ENCODE data around the gene EFEMP1. TPM values are rescaled to one million over a fixed set of nuclear protein-coding genes. Genes with fewer than 3 reads are reported as not detected.

EFEMP1 gene
- polyA plus RNA-seq, 1 experiment = 1,148 TPM

DNA sequence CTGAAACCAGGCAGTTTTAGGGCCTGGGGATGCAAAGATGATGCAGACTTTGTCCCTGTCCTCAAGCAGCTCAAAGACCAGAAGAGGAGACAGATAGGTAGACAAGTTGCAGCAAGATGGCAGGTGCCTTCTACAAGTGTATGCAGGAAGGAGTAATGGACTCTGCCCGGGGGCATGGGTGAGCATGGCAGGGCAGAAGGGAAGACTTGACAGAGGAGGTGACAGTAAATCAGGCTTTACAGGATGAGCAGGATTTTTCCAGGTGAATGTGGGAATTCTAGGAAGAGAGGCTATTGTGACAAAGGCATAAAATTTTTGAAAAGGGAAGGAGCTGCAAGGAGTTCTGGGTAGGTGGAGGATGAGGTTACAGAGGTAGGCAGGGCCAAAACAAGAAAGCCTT, 4.7 kb downstream of the EFEMP1 start:
- TF ChIP-seq, protein P1, sequence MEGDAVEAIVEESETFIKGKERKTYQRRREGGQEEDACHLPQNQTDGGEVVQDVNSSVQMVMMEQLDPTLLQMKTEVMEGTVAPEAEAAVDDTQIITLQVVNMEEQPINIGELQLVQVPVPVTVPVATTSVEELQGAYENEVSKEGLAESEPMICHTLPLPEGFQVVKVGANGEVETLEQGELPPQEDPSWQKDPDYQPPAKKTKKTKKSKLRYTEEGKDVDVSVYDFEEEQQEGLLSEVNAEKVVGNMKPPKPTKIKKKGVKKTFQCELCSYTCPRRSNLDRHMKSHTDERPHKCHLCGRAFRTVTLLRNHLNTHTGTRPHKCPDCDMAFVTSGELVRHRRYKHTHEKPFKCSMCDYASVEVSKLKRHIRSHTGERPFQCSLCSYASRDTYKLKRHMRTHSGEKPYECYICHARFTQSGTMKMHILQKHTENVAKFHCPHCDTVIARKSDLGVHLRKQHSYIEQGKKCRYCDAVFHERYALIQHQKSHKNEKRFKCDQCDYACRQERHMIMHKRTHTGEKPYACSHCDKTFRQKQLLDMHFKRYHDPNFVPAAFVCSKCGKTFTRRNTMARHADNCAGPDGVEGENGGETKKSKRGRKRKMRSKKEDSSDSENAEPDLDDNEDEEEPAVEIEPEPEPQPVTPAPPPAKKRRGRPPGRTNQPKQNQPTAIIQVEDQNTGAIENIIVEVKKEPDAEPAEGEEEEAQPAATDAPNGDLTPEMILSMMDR (IDR thresholded peaks at IDR 0.05; ENCODE audit: insufficient read depth, low read depth, low read length) = no peak
- DNase-seq (ENCODE audit: low read depth) = no peak
- Histone ChIP-seq H3K4me3 (ENCODE audit: low read depth, low read length) (no peak overlapping the region), H3K36me3 (ENCODE audit: control insufficient read depth, insufficient read depth, low read length) (peaks cover 10% of the 10 kb centered on the region), H3K27me3 (ENCODE audit: control insufficient read depth, insufficient read depth, low read length) (no peaks in the 10 kb centered on the region)
- CTCF ChIA-PET = interaction anchor here (1.3 kb wide), 1 partner anchor 16 kb away, joined by 5 read pairs; no protein-coding TSS in a partner anchor
- POLR2A ChIA-PET = no interaction called here

DNA sequence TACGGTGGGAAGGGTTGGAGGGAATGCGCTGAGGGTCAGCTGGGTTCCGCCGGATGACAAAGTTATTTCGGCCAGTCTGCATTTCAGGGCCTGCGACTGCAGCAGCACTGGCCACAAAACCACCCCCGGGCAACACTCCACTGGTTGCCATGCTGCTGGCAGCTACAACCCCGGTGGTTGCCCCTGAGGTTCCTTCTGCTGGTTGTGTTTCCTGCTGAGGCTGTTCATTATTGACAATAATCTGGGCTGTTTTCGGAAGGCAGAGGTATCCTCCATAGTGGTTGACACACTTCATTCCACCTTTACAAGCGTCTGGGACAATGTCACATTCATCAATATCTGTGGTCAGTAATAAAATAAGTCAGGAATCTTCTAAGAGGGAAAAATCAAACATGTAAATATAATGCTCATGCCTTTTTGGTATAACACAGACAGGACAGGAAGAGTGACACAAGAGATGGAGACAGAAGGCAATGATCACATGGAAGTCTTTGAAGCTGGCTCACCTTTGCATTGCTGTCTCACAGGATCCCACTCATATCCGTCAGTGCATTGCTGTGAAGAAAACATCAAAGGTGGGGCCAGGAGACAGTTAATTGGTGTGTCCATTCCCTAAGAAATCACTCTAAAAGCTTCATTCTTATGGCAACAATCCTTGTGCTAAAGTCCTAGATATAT, 5.7 kb downstream of the EFEMP1 start:
- Histone ChIP-seq H3K36me3 (ENCODE audit: control insufficient read depth, insufficient read depth, low read length) (peaks cover 11% of the 10 kb centered on the region), H3K27me3 (ENCODE audit: control insufficient read depth, insufficient read depth, low read length) (no peaks in the 10 kb centered on the region), H3K4me3 (ENCODE audit: low read depth, low read length) (no peak overlapping the region)
- ChIA-PET CTCF (interaction anchor here (1.3 to 2.0 kb wide), 3 partner anchors 10 to 146 kb away, joined by 4 to 7 read pairs (median 5); no protein-coding TSS in a partner anchor), POLR2A (no interaction called here)
- no peak for DNase-seq (ENCODE audit: low read depth)
- TF ChIP-seq, protein P1 (IDR thresholded peaks at IDR 0.05; ENCODE audit: insufficient read depth, low read depth, low read length) = no peak

DNA sequence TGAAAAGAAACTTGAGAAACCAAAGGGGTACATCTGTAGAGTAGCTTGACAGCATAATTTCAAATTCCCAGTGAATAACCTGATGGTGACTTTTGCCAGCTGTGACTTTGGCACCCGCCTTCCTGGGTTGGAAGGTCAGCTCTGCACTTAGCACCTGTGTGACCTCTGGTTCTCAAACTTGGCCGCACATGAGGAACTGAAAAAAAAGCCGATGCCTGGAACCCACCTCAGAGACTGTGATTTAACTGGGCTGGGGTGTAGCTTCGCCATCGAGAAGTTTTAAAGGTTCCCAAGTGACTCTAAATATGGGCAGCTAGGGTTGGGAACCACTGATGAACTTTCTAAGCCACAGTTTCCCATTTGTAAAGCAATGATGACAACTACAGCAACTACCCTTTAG, 6.5 kb downstream of the EFEMP1 start:
- Histone ChIP-seq H3K4me3 (ENCODE audit: low read depth, low read length) (no peak overlapping the region), H3K36me3 (ENCODE audit: control insufficient read depth, insufficient read depth, low read length) (peaks cover 11% of the 10 kb centered on the region), H3K27me3 (ENCODE audit: control insufficient read depth, insufficient read depth, low read length) (no peaks in the 10 kb centered on the region)
- DNase-seq (ENCODE audit: low read depth) = no peak
- POLR2A ChIA-PET = no interaction called here
- TF ChIP-seq, protein P1 (IDR thresholded peaks at IDR 0.05; ENCODE audit: insufficient read depth, low read depth, low read length) = no peak
- CTCF ChIA-PET = interaction anchor here (0.6 to 2.0 kb wide), 4 partner anchors 9 to 146 kb away, joined by 3 to 7 read pairs (median 4); no protein-coding TSS in a partner anchor

DNA sequence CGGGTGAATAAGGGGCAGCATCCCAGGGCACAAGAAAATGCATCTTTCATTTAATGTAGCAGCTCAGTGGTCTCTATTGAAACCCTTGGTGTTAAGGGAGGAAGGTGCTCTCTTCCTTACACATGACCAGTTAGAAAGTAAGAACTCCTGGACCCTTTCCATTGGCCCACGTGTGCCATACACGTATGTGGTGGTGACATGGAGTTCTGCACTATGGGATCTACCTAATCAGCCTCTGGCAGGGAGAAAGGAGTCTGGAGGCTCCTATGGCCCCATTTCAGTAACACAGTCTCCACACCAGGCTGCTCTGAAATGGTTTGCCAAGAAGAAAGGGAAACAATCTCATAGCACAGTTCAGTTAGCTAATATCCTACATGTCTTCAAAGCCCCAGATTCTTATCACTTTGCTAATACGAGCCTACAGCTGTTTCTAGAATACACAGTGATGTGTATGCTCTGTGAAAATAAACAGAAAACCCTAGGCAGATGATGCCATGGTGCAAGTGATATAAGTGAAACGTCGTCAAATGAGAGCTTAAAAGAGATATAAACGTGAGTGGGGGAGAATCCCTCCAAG, 7.0 kb downstream of the EFEMP1 start:
- H3K36me3 ChIP-seq (ENCODE audit: control insufficient read depth, insufficient read depth, low read length) = peaks cover 11% of the 10 kb centered on the region
- ChIA-PET CTCF (interaction anchor here (0.6 to 2.0 kb wide), 3 partner anchors 8 to 35 kb away, joined by 3 to 7 read pairs (median 3); no protein-coding TSS in a partner anchor), POLR2A (no interaction called here)
- DNase-seq (ENCODE audit: low read depth) = no peak
- no peak overlapping the region for H3K4me3 ChIP-seq (ENCODE audit: low read depth, low read length)
- TF ChIP-seq, protein P1 (IDR thresholded peaks at IDR 0.05; ENCODE audit: insufficient read depth, low read depth, low read length) = no peak
- H3K27me3 ChIP-seq (ENCODE audit: control insufficient read depth, insufficient read depth, low read length) = no peaks in the 10 kb centered on the region

DNA sequence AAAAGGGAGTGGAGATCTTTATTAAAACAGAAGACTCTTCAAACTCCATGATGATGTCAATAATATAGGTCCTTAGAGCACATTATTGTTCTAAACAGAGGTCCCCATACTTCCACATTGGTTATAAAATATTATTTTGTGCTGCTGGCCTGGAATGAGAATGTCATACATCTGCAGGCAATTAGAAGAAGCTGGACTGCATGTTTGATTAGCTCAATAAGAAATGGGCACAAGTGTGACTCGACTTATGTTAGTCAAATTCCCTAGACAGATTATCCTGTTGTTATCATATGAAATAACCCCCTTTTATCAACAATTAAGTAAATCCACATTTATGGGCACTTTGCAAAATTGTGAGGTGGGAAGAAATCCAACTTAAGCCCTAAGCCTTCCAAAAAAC, 8.8 kb downstream of the EFEMP1 start:
- H3K36me3 ChIP-seq (ENCODE audit: control insufficient read depth, insufficient read depth, low read length) = peaks cover 9% of the 10 kb centered on the region
- H3K27me3 ChIP-seq (ENCODE audit: control insufficient read depth, insufficient read depth, low read length) = no peaks in the 10 kb centered on the region
- H3K4me3 ChIP-seq (ENCODE audit: low read depth, low read length) = no peak overlapping the region
- ChIA-PET POLR2A (no interaction called here), CTCF (no interaction called here)
- TF ChIP-seq, protein P1 (IDR thresholded peaks at IDR 0.05; ENCODE audit: insufficient read depth, low read depth, low read length) = no peak
- no peak for DNase-seq (ENCODE audit: low read depth)

All from BJ (cell line).